BE2C (cell line): Measurements from ENCODE around the gene KSR1.

Experiments used
- DNase-seq: peaks from one replicate; pipeline ENCODE4 v3.0.0-alpha.2; 2020
- H3K27me3 ChIP-seq: fragments of 250-450 bp; sonication (Bioruptor Pico); 2 replicates; pipeline ENCODE4 v1.5.1; 2020; ENCODE audit warnings: mild to moderate bottlenecking
- H3K36me3 ChIP-seq: fragments of 250-450 bp; sonication (Bioruptor Pico); 2 replicates; pipeline ENCODE4 v1.5.1; 2020; ENCODE audit warnings: mild to moderate bottlenecking
- H3K4me1 ChIP-seq: fragments of 250-450 bp; sonication (Bioruptor Pico); 2 replicates; pipeline ENCODE4 v1.5.1; 2020
- H3K4me3 ChIP-seq: 2 replicates; pipeline ENCODE4 v1.5.1; 2011; ENCODE audit warnings: low read depth, low read length
- H3K9me3 ChIP-seq: fragments of 250-450 bp; sonication (Bioruptor Pico); 2 replicates; pipeline ENCODE4 v1.5.1; 2020
- CTCF ChIP-seq: IDR thresholded peaks from 2 replicates; pipeline ENCODE4 v1.5.1; 2012; ENCODE audit warnings: mild to moderate bottlenecking, low read depth, low read length

KSR1 gene

GRCh38 chr17:27414271-27414670 lies 42.0 kb upstream of the KSR1 start:
- Histone ChIP-seq H3K27me3 (no peaks in the 10 kb centered on the region), H3K4me3 (no peak overlapping the region), H3K9me3 (no peaks in the 10 kb centered on the region), H3K36me3 (no peaks in the 10 kb centered on the region), H3K4me1 (no peaks in the 10 kb centered on the region)
- no peak for TF ChIP-seq CTCF
- no peak for DNase-seq

GRCh38 chr17:27414694-27415093 lies 41.6 kb upstream of the KSR1 start:
- no peaks in the 10 kb centered on the region for H3K4me1 ChIP-seq
- no peaks in the 10 kb centered on the region for H3K9me3 ChIP-seq
- no peaks in the 10 kb centered on the region for H3K27me3 ChIP-seq
- no peak for TF ChIP-seq CTCF
- H3K4me3 ChIP-seq, result no peak overlapping the region
- DNase-seq, result no peak
- no peaks in the 10 kb centered on the region for H3K36me3 ChIP-seq

- TF ChIP-seq CTCF, result no peak
- Histone ChIP-seq H3K4me3 (no peak overlapping the region), H3K27me3 (no peaks in the 10 kb centered on the region), H3K4me1 (no peaks in the 10 kb centered on the region), H3K9me3 (no peaks in the 10 kb centered on the region), H3K36me3 (no peaks in the 10 kb centered on the region)
- no peak for DNase-seq
Measured at GRCh38 chr17:27415120-27415795, 41.0 kb upstream of the KSR1 start.

GRCh38 chr17:27417596-27418365 lies 38.5 kb upstream of the KSR1 start:
- Histone ChIP-seq H3K9me3 (no peaks in the 10 kb centered on the region), H3K4me1 (no peaks in the 10 kb centered on the region), H3K4me3 (no peak overlapping the region), H3K36me3 (no peaks in the 10 kb centered on the region), H3K27me3 (no peaks in the 10 kb centered on the region)
- TF ChIP-seq CTCF, result no peak
- DNase-seq, result no peak

- no peak for TF ChIP-seq CTCF
- Histone ChIP-seq H3K4me1 (no peaks in the 10 kb centered on the region), H3K27me3 (no peaks in the 10 kb centered on the region), H3K4me3 (no peak overlapping the region), H3K9me3 (no peaks in the 10 kb centered on the region), H3K36me3 (no peaks in the 10 kb centered on the region)
- DNase-seq, result no peak
Measured at GRCh38 chr17:27418366-27418615, 38.0 kb upstream of the KSR1 start.

- Histone ChIP-seq H3K36me3 (no peaks in the 10 kb centered on the region), H3K27me3 (no peaks in the 10 kb centered on the region), H3K4me1 (no peaks in the 10 kb centered on the region), H3K4me3 (no peak overlapping the region), H3K9me3 (no peaks in the 10 kb centered on the region)
- no peak for TF ChIP-seq CTCF
- no peak for DNase-seq
Measured at GRCh38 chr17:27419156-27419555, 37.1 kb upstream of the KSR1 start.
